ENCODE results near the gene CREBRF. TPM values are rescaled to one million over a fixed set of nuclear protein-coding genes. Genes with fewer than 3 reads are reported as not detected.
"Not testable (repeated sequence)": the region's sequence is repeated elsewhere in the genome, so short reads cannot be mapped to it uniquely, and the experiment has no call there.

CREBRF gene
- total RNA-seq, 1 donor from 2014 or later, result 10.0 TPM

DNA sequence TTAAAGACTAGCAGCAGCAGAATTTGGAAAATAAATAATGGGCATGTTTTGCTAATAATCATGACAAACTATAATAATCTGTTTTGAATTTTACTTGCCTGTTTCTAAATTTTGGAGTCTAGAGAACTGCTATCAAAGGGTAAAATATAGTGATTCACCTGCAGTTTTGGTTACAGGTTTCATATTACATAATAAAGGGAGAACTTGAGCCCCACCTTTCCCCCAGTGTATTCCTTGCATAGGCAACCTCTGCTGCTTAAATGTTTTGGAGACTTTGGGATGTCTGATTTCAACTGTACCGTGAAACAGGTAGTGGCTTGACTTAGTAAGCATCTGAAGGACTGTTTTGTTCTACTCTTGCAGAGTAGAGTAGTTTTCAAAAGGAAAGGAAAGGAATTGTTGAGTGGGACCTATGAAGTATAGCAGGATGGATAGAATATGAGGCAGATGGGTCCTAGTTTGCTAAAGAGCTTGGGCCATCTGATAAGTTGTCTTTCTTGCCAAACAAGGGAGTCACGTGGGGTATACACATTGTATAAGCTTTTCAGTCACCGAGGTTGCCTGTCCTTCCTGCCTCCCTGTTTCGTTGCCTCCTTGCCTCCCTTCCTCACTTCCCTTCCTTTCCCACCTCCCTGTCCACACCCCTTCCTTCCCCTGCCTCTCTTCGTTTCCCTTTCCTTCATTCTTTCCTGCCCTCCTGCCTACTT, 19.1 kb downstream of the CREBRF start:
- TF ChIP-seq, protein P1, sequence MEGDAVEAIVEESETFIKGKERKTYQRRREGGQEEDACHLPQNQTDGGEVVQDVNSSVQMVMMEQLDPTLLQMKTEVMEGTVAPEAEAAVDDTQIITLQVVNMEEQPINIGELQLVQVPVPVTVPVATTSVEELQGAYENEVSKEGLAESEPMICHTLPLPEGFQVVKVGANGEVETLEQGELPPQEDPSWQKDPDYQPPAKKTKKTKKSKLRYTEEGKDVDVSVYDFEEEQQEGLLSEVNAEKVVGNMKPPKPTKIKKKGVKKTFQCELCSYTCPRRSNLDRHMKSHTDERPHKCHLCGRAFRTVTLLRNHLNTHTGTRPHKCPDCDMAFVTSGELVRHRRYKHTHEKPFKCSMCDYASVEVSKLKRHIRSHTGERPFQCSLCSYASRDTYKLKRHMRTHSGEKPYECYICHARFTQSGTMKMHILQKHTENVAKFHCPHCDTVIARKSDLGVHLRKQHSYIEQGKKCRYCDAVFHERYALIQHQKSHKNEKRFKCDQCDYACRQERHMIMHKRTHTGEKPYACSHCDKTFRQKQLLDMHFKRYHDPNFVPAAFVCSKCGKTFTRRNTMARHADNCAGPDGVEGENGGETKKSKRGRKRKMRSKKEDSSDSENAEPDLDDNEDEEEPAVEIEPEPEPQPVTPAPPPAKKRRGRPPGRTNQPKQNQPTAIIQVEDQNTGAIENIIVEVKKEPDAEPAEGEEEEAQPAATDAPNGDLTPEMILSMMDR (IDR thresholded peaks at IDR 0.05; ENCODE audit: insufficient read depth, low read depth, low read length), result no peak
- no peak for TF ChIP-seq EZH2 (IDR thresholded peaks at IDR 0.05; ENCODE audit: insufficient read depth, low read length)

DNA sequence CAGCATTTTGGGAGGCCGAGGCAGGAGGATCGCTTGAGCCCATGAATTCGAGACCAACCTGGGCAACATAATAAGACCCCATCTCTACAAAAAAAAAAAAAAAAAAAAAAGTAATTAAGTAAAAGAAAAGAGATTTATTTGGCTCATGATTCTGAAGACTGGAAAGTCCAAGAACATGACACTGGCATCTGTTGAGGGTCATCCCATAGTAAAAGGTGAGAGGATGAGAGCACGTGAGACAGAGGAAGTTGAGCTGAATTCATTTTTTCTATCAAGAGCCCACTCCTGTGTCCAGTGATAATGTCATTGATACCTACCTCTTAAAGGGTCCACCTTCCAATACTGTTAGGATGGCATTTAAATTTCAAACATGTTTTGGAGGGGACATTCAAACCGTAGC, 19.8 kb downstream of the CREBRF start:
- no peak overlapping the region for H2AFZ ChIP-seq (ENCODE audit: low read depth, low read length)
- TF ChIP-seq, protein P1 (IDR thresholded peaks at IDR 0.05; ENCODE audit: insufficient read depth, low read depth, low read length), result no peak
- no peak for TF ChIP-seq EZH2 (IDR thresholded peaks at IDR 0.05; ENCODE audit: insufficient read depth, low read length)
- H3K9me3 ChIP-seq (ENCODE audit: insufficient read depth, low read depth, low read length), result no peaks in the 10 kb centered on the region
- no peak overlapping the region for H3K4me2 ChIP-seq (ENCODE audit: low read length)
- no peak for FAIRE-seq
- H3K4me1 ChIP-seq (ENCODE audit: insufficient read depth, low read length), result no peaks in the 10 kb centered on the region
- H3K27ac Mint-ChIP-seq (ENCODE audit: unreplicated experiment), result no peak overlapping the region
- H3K27ac ChIP-seq (ENCODE audit: low read depth, low read length), result no peak overlapping the region
- no peaks in the 10 kb centered on the region for H3K9me3 Mint-ChIP-seq (ENCODE audit: unreplicated experiment)
- no peak overlapping the region for H3K9ac ChIP-seq (ENCODE audit: low read length)
- H4K20me1 ChIP-seq (ENCODE audit: insufficient read depth, low read length), result peaks cover 5% of the 10 kb centered on the region
- H3K36me3 ChIP-seq (ENCODE audit: insufficient read depth, low read length), result no peaks in the 10 kb centered on the region
- H3K36me3 Mint-ChIP-seq (ENCODE audit: low read depth, unreplicated experiment), result peaks cover under 1% of the 10 kb centered on the region
- H3K4me3 Mint-ChIP-seq (ENCODE audit: unreplicated experiment), result no peak overlapping the region
- no peaks in the 10 kb centered on the region for H3K79me2 ChIP-seq (ENCODE audit: insufficient read depth, low read length)
- H3K27me3 ChIP-seq (ENCODE audit: insufficient read depth, low read length), result no peaks in the 10 kb centered on the region
- H3K4me3 ChIP-seq (ENCODE audit: insufficient read depth, low read depth, low read length), result no peak overlapping the region
- no peaks in the 10 kb centered on the region for H3K4me1 Mint-ChIP-seq (ENCODE audit: low read depth, unreplicated experiment)
- H3K27me3 Mint-ChIP-seq (ENCODE audit: low read depth, unreplicated experiment), result no peaks in the 10 kb centered on the region
- no peak for DNase-seq (ENCODE audit: low read depth)

More for the DNA sequence above, 19.1 kb downstream of the CREBRF start:
- Mint-ChIP-seq H3K27me3 (ENCODE audit: low read depth, unreplicated experiment) (no peaks in the 10 kb centered on the region), H3K36me3 (ENCODE audit: low read depth, unreplicated experiment) (no peaks in the 10 kb centered on the region), H3K9me3 (ENCODE audit: unreplicated experiment) (no peaks in the 10 kb centered on the region), H3K4me3 (ENCODE audit: unreplicated experiment) (no peak overlapping the region), H3K4me1 (ENCODE audit: low read depth, unreplicated experiment) (no peaks in the 10 kb centered on the region), H3K27ac (ENCODE audit: unreplicated experiment) (no peak overlapping the region)
- no peak overlapping the region for H3K9ac ChIP-seq (ENCODE audit: low read length)
- H3K27me3 ChIP-seq (ENCODE audit: insufficient read depth, low read length), result no peaks in the 10 kb centered on the region
- H3K4me1 ChIP-seq (ENCODE audit: insufficient read depth, low read length), result no peaks in the 10 kb centered on the region
- no peaks in the 10 kb centered on the region for H3K9me3 ChIP-seq (ENCODE audit: insufficient read depth, low read depth, low read length)
- DNase-seq (ENCODE audit: low read depth), result no peak
- H3K79me2 ChIP-seq (ENCODE audit: insufficient read depth, low read length), result no peaks in the 10 kb centered on the region
- H3K4me2 ChIP-seq (ENCODE audit: low read length), result no peak overlapping the region
- H3K4me3 ChIP-seq (ENCODE audit: insufficient read depth, low read depth, low read length), result no peak overlapping the region
- H3K36me3 ChIP-seq (ENCODE audit: insufficient read depth, low read length), result no peaks in the 10 kb centered on the region
- FAIRE-seq, result no peak
- peaks cover 5% of the 10 kb centered on the region for H4K20me1 ChIP-seq (ENCODE audit: insufficient read depth, low read length)
- no peak overlapping the region for H3K27ac ChIP-seq (ENCODE audit: low read depth, low read length)
- H2AFZ ChIP-seq (ENCODE audit: low read depth, low read length), result no peak overlapping the region

DNA sequence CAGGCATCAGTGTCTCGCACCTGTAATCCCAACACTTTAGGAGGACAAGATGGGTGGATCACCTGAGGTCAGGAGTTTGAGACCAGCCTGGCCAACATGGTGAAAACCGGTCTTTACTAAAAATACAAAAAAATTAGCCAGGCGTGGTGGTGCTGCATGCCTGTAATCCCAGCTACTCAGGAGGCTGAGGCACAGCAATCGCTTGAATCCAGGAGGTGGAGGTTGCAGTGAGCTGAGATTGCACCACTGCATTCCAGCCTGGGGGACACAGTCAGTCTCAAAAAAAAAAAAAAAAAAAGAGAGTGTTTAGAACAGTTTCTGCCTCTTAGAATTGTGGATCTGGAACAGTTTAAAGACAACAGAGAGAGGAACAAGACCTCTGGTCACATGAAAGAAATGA, 20.3 kb downstream of the CREBRF start:
- not testable (repeated sequence) for H3K27ac Mint-ChIP-seq (ENCODE audit: unreplicated experiment)

More for the DNA sequence above, 20.3 kb downstream of the CREBRF start:
- not testable (repeated sequence) for FAIRE-seq; DNase-seq (ENCODE audit: low read depth); H3K27me3 Mint-ChIP-seq (ENCODE audit: low read depth, unreplicated experiment); H3K9me3 ChIP-seq (ENCODE audit: insufficient read depth, low read depth, low read length); H3K4me2 ChIP-seq (ENCODE audit: low read length); H3K4me1 ChIP-seq (ENCODE audit: insufficient read depth, low read length); H3K9ac ChIP-seq (ENCODE audit: low read length); H3K4me1 Mint-ChIP-seq (ENCODE audit: low read depth, unreplicated experiment); H3K36me3 Mint-ChIP-seq (ENCODE audit: low read depth, unreplicated experiment); H3K9me3 Mint-ChIP-seq (ENCODE audit: unreplicated experiment); H3K79me2 ChIP-seq (ENCODE audit: insufficient read depth, low read length); H3K4me3 ChIP-seq (ENCODE audit: insufficient read depth, low read depth, low read length); H3K36me3 ChIP-seq (ENCODE audit: insufficient read depth, low read length); H3K27ac ChIP-seq (ENCODE audit: low read depth, low read length); H3K27me3 ChIP-seq (ENCODE audit: insufficient read depth, low read length); H4K20me1 ChIP-seq (ENCODE audit: insufficient read depth, low read length); H3K4me3 Mint-ChIP-seq (ENCODE audit: unreplicated experiment); H2AFZ ChIP-seq (ENCODE audit: low read depth, low read length)
